ENCODE data around the gene SLC10A7.

DNA sequence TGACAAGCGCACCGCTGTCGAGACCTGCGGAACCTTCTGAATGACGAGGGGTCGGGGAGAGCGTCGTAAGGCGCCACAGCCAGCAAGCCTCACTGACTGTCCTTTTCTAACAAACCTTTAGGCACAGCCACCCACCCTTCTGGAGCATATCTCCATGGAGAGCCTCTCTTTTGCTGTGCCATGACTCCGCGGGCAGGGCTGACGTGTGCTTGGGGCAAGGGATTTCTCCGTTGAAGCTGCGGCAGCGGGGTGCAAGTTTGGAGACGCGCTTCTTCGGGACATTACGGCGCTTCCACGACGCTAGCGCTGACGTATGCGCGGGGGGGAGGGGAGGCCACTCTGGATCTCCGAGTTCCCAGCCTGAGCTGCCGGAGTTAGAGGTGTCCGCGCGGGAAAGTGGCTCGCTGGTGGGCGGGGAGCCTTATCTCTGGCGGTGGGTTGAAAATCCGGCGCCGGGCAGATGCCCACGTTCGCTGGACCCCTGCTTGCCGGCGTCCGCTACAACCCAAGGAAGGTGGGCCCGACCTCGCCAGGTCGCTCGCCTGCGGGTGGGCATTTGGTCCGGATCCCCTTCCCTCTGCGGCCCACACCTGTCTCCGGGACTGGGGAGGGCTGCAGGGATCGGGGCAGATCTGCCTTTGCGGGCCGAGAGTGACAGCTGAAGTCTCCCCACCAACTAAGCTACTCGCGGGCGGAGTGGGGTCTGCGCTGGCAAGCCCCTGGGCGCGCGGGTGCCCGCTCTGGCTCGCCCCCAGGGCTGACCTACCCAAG is 543 bp upstream of the SLC10A7 start:
- TF ChIP-seq EZH2phosphoT487 (IDR thresholded peaks at IDR 0.05; ENCODE audit: low read depth), result no peak
- TF ChIP-seq, protein P1, sequence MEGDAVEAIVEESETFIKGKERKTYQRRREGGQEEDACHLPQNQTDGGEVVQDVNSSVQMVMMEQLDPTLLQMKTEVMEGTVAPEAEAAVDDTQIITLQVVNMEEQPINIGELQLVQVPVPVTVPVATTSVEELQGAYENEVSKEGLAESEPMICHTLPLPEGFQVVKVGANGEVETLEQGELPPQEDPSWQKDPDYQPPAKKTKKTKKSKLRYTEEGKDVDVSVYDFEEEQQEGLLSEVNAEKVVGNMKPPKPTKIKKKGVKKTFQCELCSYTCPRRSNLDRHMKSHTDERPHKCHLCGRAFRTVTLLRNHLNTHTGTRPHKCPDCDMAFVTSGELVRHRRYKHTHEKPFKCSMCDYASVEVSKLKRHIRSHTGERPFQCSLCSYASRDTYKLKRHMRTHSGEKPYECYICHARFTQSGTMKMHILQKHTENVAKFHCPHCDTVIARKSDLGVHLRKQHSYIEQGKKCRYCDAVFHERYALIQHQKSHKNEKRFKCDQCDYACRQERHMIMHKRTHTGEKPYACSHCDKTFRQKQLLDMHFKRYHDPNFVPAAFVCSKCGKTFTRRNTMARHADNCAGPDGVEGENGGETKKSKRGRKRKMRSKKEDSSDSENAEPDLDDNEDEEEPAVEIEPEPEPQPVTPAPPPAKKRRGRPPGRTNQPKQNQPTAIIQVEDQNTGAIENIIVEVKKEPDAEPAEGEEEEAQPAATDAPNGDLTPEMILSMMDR (IDR thresholded peaks at IDR 0.05; ENCODE audit: low read depth, low read length), result no peak
